ENCODE data around the gene OPCML.

- TF ChIP-seq CTCF (optimal IDR thresholded peaks at IDR 0.05 in 1 of 3, IDR thresholded peaks at IDR 0.05 in 1 of 3, conservative IDR thresholded peaks at IDR 0.05 in 1 of 3; ENCODE audit: extremely low read depth in 1 of 3, insufficient read depth in 2 of 3, low read length in 3 of 3) (no peak), EZH2 (IDR thresholded peaks at IDR 0.05; ENCODE audit: low read length) (no peak)
These were observed 364.3 kb downstream of the OPCML start for GRCh38 chr11:133168016-133168415.

Measured in keratinocyte (primary cell).